Rectal smooth muscle tissue (tissue), 1 donor: ENCODE results near the gene DLEC1.

Experiments
- H3K27ac ChIP-seq: one replicate; pipeline ENCODE4 v1.7.0; 2013; ENCODE audit warnings: low read depth, low read length, inconsistent platforms
- H3K27me3 ChIP-seq: one replicate; pipeline ENCODE4 v1.7.0; 2013; ENCODE audit warnings: low read length; ENCODE audit not compliant: control insufficient read depth, insufficient read depth
- H3K36me3 ChIP-seq: one replicate; pipeline ENCODE4 v1.7.0; 2013; ENCODE audit warnings: low read length; ENCODE audit not compliant: control insufficient read depth, insufficient read depth
- H3K4me1 ChIP-seq: one replicate; pipeline ENCODE4 v1.7.0; 2013; ENCODE audit warnings: low read length; ENCODE audit not compliant: control insufficient read depth, insufficient read depth
- H3K4me3 ChIP-seq: one replicate; pipeline ENCODE4 v1.7.0; 2013; ENCODE audit warnings: low read length
- H3K9ac ChIP-seq: one replicate; pipeline ENCODE4 v1.7.0; 2013; ENCODE audit warnings: low read length

DLEC1 gene

DNA sequence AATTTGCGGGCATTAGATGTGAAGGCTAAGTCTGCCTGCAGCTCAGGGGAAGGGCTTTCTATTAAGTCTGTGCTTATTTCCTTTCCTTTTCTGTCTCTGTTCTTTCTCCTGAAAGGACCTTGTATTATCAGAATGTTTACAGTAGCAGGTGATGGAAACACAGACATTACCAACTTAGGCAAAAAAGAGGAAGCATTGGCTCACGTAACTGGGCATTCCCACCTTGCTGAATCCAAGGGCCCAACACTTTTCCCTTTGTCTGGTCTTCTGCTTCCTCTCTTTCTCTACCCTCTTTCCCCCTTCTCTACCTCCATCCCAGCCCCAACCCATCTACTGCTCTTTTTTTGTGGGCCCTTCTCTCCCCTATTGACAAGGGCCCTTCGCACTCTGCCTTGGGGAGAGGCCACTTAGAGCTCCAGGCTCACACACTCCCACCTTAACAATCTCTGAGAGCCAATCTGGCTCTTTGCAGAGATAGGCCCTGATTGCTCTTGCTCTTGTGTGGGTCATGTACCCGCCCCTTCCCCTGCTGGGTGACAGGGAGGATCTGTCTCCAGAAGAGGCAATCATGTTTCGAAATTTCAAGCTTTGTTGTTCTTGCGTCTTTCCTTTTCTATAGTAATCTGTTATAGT is 62.9 kb downstream of the DLEC1 start:
- H3K4me1 ChIP-seq, result no peaks in the 10 kb centered on the region
- H3K4me3 ChIP-seq, result no peak overlapping the region
- H3K27ac ChIP-seq, result no peak overlapping the region
- no peaks in the 10 kb centered on the region for H3K36me3 ChIP-seq
- H3K27me3 ChIP-seq, result no peaks in the 10 kb centered on the region
- H3K9ac ChIP-seq, result no peak overlapping the region

DNA sequence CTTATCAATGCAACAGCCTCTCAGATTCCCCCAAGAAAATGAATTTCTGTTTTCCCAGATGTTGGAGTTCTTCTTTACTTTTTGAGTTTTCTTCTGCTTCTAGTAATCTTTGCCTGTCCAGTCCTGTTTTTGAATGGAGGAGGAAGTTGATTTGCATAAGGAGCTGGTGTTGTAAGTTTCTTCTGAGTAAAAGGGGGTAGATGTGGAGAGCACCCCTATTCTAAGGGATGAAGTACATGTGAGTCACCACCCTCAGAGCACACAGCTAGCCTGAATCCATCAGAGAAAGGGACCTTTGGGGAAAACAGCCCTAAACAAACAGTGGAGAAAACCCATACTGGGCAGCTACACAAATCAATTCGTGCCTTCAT is 63.4 kb downstream of the DLEC1 start:
- H3K4me3 ChIP-seq, result no peak overlapping the region
- H3K9ac ChIP-seq, result no peak overlapping the region
- no peaks in the 10 kb centered on the region for H3K27me3 ChIP-seq
- H3K27ac ChIP-seq, result no peak overlapping the region
- no peaks in the 10 kb centered on the region for H3K36me3 ChIP-seq
- H3K4me1 ChIP-seq, result no peaks in the 10 kb centered on the region

DNA sequence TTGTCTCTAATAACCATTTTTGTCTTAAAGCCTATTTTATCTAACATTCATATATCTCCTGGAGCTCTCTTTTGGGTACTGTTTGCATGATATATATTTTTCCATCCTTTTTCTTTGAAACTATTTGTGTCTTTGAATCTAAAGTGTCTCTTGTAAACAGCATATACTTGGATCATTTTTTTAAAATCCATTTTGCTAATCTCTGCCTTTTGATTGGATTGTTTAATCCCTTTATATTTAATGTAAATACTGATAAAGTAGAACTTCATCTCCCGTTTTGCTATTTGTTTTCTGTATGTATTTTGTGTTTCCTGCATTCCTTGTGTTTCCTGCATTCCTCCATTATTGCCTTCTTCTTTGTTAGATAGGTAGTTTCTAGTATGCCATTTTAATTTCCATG is 66.5 kb downstream of the DLEC1 start:
- Histone ChIP-seq H3K9ac (no peak overlapping the region), H3K36me3 (no peaks in the 10 kb centered on the region), H3K4me1 (no peaks in the 10 kb centered on the region), H3K27me3 (no peaks in the 10 kb centered on the region), H3K4me3 (no peak overlapping the region), H3K27ac (no peak overlapping the region)

DNA sequence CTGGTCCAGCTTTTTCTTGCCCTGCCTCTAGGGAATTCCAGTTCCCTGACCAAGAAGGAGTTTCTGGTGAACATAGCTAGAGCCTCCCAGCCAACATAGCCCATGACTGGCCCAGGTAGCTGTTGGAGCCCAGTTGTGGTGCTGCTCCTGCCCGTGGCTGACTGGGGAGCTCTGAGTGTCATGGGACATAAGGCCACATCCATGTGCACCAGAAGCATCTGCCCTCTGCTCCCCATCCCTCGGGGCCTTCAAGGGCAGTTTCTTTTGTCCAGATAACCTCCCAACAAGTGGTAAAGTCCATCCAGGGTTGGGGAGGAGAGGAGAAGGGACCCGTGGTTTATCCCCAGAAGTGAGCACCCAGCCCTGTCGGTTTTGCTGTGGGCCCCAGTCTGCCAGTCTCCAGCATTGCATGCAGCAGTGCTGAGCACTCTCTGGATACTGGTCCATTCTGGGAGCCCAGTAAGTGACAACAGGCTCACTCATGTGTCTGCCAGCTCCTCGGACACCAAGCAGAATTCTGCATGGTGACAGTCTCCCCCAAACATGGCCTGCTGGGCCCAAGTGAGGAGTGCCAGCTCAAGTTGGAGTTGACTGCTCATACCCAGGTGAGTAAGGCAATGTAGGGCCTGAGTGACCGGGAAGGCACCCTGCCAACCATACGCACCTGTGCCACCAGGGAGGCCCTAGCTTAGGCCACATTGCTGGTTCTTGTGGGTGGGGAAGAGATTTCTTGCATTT is 69.1 kb downstream of the DLEC1 start:
- no peak overlapping the region for H3K27ac ChIP-seq
- H3K4me3 ChIP-seq, result no peak overlapping the region
- no peak overlapping the region for H3K9ac ChIP-seq
- no peaks in the 10 kb centered on the region for H3K36me3 ChIP-seq
- no peaks in the 10 kb centered on the region for H3K4me1 ChIP-seq
- no peaks in the 10 kb centered on the region for H3K27me3 ChIP-seq

DNA sequence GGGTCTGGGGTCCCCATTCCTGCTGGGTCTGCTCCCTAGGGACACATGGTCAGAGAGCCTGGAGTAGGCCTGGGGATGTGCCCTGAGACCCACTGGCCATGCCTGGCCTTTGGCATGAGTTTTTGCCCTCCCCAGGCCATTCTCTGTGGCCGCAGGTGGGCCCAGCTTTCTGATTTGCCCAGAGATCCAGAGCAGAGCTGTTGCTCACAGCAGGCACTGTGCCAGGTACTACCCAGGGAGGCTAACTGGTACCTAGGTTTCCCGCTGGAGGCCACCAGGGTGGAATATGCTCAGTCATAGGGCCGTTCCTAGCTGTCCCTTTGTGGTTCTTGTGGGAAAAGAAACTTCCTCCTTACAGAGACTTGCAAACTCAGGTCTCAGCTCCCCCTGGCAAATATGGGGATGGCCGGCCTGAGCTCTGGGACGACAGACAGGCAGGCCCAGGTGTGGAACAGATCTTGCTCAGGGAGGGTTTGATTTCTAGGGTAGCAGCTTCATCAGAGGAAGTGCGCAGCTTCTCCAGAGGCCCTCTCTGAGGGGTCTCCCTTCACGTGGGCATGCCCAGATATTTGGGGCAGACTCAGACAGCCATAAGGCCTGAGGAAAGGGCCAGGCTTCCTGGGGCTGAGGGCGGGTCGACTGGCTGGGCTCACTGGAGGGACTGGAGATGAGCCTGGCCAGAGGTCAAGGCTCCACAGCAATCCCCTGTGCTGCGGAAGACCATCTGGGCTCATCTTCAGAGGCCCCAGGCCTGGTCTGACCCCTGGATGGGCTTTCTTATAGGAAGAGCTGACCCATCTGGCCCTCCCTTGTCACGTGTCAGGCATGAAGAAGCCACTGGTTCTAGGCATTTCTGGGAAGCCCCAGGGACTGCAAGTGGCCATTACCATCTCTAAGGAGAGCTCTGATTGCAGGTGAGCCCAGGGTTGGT is 69.9 kb downstream of the DLEC1 start:
- H3K27ac ChIP-seq, result no peak overlapping the region

DNA sequence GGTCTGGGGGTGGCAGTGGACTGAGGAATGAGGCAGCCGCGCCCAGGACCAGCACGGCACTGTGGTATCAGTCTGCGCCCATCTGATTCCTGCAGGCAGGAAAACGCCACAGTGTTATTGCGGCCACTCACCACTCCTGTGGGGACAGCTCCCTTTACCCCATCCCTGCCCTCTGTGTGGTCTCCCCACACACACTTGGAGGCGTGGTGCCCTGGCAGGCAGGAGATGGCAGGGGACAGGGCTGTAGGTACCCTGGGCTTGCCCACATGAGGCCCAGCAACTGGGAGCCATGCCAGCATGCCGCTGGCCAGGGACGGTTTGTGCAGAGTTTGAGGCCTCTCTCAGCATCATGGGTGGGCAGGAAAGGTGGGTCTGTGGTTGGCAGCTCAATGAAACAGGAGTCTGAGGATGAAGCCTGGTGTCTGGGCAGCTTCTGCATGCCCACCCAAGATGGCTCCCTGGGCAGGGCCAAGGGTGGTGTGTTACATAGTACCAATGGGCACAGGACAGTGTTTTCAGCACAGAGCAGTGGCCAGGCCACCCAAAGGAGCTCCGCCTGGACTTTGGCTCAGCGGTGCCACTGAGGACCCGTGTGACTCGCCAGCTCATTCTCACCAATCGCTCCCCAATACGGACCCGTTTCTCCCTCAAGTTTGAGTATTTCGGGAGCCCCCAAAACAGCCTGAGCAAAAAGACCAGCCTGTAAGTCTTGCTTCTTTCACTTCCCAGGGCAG is 70.7 kb downstream of the DLEC1 start:
- Histone ChIP-seq H3K4me1 (no peaks in the 10 kb centered on the region), H3K4me3 (no peak overlapping the region), H3K9ac (no peak overlapping the region), H3K36me3 (no peaks in the 10 kb centered on the region), H3K27ac (no peak overlapping the region), H3K27me3 (no peaks in the 10 kb centered on the region)

More for the DNA sequence above, 69.9 kb downstream of the DLEC1 start:
- Histone ChIP-seq H3K27me3 (no peaks in the 10 kb centered on the region), H3K4me3 (no peak overlapping the region), H3K4me1 (no peaks in the 10 kb centered on the region), H3K36me3 (no peaks in the 10 kb centered on the region), H3K9ac (no peak overlapping the region)

DNA sequence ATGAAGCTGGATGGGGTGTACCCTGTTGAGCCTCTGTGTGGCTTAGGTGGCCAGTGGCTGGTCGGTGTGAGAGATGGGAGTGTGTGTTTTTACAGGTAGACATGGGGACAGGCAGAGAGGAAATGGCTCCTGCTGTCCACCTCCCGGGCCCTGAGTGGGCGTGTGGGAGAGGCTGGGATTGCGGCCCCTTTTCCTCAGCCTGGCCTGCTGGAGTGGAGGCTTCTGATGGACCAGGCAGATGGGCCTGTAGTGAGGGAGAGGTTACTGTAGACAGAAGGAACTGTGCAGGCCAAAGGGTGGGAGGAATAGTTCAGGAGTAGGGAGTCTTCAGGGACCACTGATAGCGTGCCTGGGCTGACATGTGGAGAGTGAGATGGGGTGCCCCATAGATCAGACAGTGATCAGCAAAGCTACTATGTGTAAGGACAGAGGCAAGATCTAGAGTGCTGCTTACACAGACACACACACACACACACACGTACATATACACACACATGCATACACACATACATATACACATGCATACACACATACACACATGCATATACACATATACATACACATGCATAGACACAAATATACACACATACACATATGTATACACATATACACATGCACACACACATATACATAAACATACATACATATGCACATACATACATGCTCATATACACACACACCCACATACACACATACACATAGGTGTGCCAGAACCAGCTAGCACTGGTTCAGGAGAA is 71.5 kb downstream of the DLEC1 start:
- Histone ChIP-seq H3K9ac (no peak overlapping the region), H3K27ac (no peak overlapping the region), H3K27me3 (no peaks in the 10 kb centered on the region), H3K4me1 (no peaks in the 10 kb centered on the region), H3K36me3 (no peaks in the 10 kb centered on the region), H3K4me3 (no peak overlapping the region)

DNA sequence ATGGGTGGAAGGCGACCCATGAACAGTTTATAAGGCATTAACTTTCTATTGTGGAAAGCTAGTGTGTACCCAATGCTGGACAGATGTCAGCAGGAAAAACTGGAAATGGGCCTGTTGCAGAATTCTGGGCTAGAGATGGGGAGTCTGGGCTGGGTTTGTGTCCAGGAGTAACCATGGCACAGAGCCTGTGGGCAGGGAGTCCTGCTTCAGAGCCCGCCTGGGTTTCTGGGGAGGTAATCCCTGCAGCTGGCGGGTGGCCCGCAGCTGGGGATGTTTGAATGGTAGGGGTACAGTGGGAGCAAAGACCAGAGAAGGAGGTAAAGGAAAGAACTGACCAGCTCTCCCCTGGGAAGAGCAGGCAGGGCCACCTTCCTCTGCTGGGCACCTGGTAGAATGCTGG is 72.2 kb downstream of the DLEC1 start:
- Histone ChIP-seq H3K4me3 (no peak overlapping the region), H3K4me1 (no peaks in the 10 kb centered on the region), H3K27me3 (no peaks in the 10 kb centered on the region), H3K9ac (no peak overlapping the region), H3K36me3 (no peaks in the 10 kb centered on the region), H3K27ac (no peak overlapping the region)

DNA sequence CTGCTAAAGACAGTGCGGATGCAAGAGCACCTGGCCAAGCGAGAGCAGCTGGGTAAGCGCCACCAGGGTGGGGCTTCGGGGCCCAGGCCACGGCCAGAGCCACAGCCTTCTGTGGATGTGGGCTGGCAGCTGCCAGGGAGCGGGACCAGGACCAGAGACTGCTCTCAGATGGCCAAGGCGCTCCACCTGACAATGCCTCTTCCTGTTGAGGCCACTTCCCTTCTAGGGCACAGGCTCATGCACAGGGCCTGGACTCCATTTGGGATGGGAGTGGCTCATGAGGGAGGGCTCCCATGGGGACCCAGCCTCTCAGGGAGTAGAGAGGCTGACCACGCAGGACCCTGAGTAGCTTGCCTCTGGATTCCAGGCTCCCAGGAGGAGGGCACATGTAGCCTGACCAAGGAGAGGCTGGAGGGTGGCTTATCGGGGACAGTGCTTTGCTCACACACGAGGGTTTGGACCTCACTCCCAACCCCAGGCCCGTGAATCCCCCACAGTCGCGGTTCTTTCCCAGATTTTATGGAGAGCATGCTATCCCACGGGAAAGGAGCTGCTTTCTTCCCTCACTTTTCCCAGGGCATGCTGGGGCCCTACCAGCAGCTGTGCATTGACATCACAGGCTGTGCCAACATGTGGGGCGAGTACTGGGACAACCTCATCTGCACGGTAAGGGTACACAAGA is 72.8 kb downstream of the DLEC1 start:
- H3K27ac ChIP-seq, result no peak overlapping the region
- H3K4me1 ChIP-seq, result no peaks in the 10 kb centered on the region
- H3K36me3 ChIP-seq, result no peaks in the 10 kb centered on the region
- no peaks in the 10 kb centered on the region for H3K27me3 ChIP-seq
- H3K9ac ChIP-seq, result no peak overlapping the region
- H3K4me3 ChIP-seq, result no peak overlapping the region

DNA sequence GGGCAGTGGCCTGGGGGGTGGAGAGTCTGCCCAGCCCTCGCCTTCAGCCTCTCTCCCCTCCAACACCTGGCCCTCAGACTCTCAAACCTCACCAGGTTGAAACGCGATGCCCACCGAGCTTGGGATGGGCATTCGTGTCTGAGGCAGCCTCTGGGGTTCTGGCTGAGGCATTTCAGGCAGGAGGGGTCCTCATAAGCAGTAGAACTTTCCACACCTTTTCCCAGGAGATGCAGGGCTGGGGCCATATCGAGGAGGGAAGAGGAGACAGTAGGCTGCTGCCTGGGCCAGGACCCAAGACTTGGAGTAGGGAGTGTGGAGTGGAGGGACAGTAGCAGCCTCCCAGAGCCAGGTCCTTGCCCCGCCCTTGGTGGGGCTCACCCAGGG is 73.4 kb downstream of the DLEC1 start:
- H3K36me3 ChIP-seq, result no peaks in the 10 kb centered on the region
- no peak overlapping the region for H3K9ac ChIP-seq
- no peaks in the 10 kb centered on the region for H3K27me3 ChIP-seq
- no peak overlapping the region for H3K27ac ChIP-seq
- H3K4me3 ChIP-seq, result no peak overlapping the region
- H3K4me1 ChIP-seq, result no peaks in the 10 kb centered on the region

DNA sequence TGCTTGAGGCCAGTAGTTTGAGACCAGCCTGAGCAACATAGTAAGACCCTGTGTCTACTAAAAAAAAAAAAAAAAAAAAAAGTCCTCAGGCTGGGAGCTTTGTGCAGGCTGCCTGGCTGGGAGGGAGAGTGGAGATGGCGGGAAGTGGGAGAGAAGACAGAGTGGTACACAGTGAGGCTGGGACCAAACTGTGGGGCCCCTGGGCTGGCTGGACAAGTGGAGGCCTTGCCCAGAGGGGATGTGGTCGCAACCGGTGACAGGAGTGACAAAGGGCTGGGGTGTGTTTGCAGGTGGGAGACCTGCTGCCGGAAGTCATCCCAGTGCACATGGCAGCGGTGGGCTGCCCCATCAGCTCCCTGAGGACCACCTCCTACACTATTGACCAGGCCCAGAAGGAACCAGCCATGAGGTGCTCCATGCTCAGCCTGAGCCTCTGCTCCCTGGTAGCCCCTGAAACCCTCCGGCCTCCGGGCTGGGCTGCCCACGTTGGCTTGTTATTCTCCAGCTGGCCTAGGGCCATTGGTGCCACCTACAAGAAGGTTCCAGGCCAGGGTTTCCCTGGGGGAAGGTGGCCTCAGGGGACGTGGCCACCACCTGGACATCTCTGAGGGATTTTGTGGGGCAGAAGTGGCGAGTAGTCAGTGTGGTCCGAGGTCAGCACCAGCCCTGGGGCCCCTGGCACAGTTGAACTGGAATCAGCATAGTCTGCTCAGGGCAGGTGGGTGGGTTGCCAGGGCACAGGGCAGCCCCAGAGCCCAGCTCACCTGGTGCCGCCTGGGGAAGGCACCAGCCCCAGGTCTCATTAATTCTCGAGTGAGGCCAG is 75.3 kb downstream of the DLEC1 start:
- Histone ChIP-seq H3K27ac (no peak overlapping the region), H3K4me1 (no peaks in the 10 kb centered on the region), H3K9ac (no peak overlapping the region), H3K36me3 (no peaks in the 10 kb centered on the region), H3K27me3 (no peaks in the 10 kb centered on the region), H3K4me3 (no peak overlapping the region)
